GM21367 (cell line): ENCODE measurements around the gene KCNAB3.
"Not testable (repeated sequence)": the region's sequence is repeated elsewhere in the genome, so short reads cannot be mapped to it uniquely, and the experiment has no call there.

ENCODE experiments used
- ATAC-seq: cut with Tn5 transposase; IDR thresholded peaks from one replicate; pipeline ENCODE4 v1.9.1; 2021; ENCODE audit not compliant: unreplicated experiment

The KCNAB3 gene

GRCh38 chr17:7929158-7930023 lies at the start of gene KCNAB3:
Gene KCNAB3 (minus strand): TSS chr17:7929856. CDS start chr17:7929435, 421 bp downstream.
- no peak for ATAC-seq

GRCh38 chr17:7977805-7978204 lies 48.1 kb upstream of the KCNAB3 start:
- no peak for ATAC-seq

GRCh38 chr17:7977039-7977438 lies 47.4 kb upstream of the KCNAB3 start:
- ATAC-seq = no peak

GRCh38 chr17:7974638-7975131 lies 45.0 kb upstream of the KCNAB3 start:
- ATAC-seq = no peak

GRCh38 chr17:7972131-7972785 lies 42.6 kb upstream of the KCNAB3 start:
- ATAC-seq = no peak

- no peak for ATAC-seq
Measured at GRCh38 chr17:7971651-7972050, 42.0 kb upstream of the KCNAB3 start.

- ATAC-seq = no peak
Measured at GRCh38 chr17:7969433-7969832, 39.8 kb upstream of the KCNAB3 start.

GRCh38 chr17:7967751-7968150 lies 38.1 kb upstream of the KCNAB3 start:
- no peak for ATAC-seq

- no peak for ATAC-seq
Measured at GRCh38 chr17:7961421-7961820, 31.8 kb upstream of the KCNAB3 start.

- ATAC-seq = no peak
Measured at GRCh38 chr17:7959503-7960253, 30.0 kb upstream of the KCNAB3 start.

GRCh38 chr17:7956228-7956965 lies 26.7 kb upstream of the KCNAB3 start:
- no peak for ATAC-seq

- ATAC-seq = no peak
Measured at GRCh38 chr17:7955414-7956227, 26.0 kb upstream of the KCNAB3 start.

GRCh38 chr17:7953266-7953665 lies 23.6 kb upstream of the KCNAB3 start:
- ATAC-seq = not testable (repeated sequence)

- no peak for ATAC-seq
Measured at GRCh38 chr17:7951143-7951792, 21.6 kb upstream of the KCNAB3 start.

- ATAC-seq = no peak
Measured at GRCh38 chr17:7950578-7950977, 20.9 kb upstream of the KCNAB3 start.

GRCh38 chr17:7947651-7948050 lies 18.0 kb upstream of the KCNAB3 start:
- ATAC-seq = no peak

GRCh38 chr17:7946441-7946840 lies 16.8 kb upstream of the KCNAB3 start:
- no peak for ATAC-seq

GRCh38 chr17:7945651-7946050 lies 16.0 kb upstream of the KCNAB3 start:
- no peak for ATAC-seq

- ATAC-seq = no peak
Measured at GRCh38 chr17:7944326-7944725, 14.7 kb upstream of the KCNAB3 start.
